HEK293 (cell line): ENCODE data around the gene AK9.

Source experiments
- HOXC10 ChIP-seq: sonication (generic); formaldehyde crosslinking; IDR thresholded peaks from 2 replicates; pipeline ENCODE4 v1.8.1; 2023; ENCODE audit warnings: mild to moderate bottlenecking, missing genetic modification reagents
- HOXD13 ChIP-seq: sonication (generic); formaldehyde crosslinking; IDR thresholded peaks from 2 replicates; pipeline ENCODE4 v1.8.0; 2022; ENCODE audit warnings: missing genetic modification reagents, borderline replicate concordance
- INSM2 ChIP-seq: fragments of 450-650 bp; formaldehyde crosslinking; IDR thresholded peaks from 2 replicates; pipeline ENCODE4 v1.5.1; 2016; ENCODE audit warnings: missing biosample characterization, missing genetic modification characterization
- KLF1 ChIP-seq: fragments of 450-650 bp; formaldehyde crosslinking; IDR thresholded peaks from 2 replicates; pipeline ENCODE4 v1.5.1; 2016; ENCODE audit warnings: missing biosample characterization, missing genetic modification characterization
- KLF10 ChIP-seq: fragments of 450-650 bp; IDR thresholded peaks from 2 replicates; pipeline ENCODE4 v1.5.1; 2018; ENCODE audit warnings: missing biosample characterization, mild to moderate bottlenecking, missing genetic modification characterization
- OSR2 ChIP-seq: fragments of 450-650 bp; formaldehyde crosslinking; IDR thresholded peaks from 2 replicates; pipeline ENCODE4 v1.5.1; 2016; ENCODE audit warnings: missing biosample characterization, missing genetic modification characterization
- PRDM6 ChIP-seq: fragments of 450-650 bp; formaldehyde crosslinking; IDR thresholded peaks from 2 replicates; pipeline ENCODE4 v1.5.1; 2017; ENCODE audit warnings: missing biosample characterization, missing genetic modification characterization
- REST ChIP-seq: fragments of 450-650 bp; formaldehyde crosslinking; IDR thresholded peaks from 2 replicates; pipeline ENCODE4 v1.5.1; 2016; ENCODE audit warnings: missing biosample characterization, missing genetic modification characterization
- SETDB1 ChIP-seq: IDR thresholded peaks from one replicate; pipeline ENCODE4 v1.6.1; 2017; ENCODE audit warnings: mild to moderate bottlenecking, low read length, moderate library complexity, mixed read lengths; ENCODE audit not compliant: insufficient read length
- ZBTB8A ChIP-seq: fragments of 450-650 bp; formaldehyde crosslinking; IDR thresholded peaks from 2 replicates; pipeline ENCODE4 v1.5.1; 2016; ENCODE audit warnings: missing biosample characterization, missing genetic modification characterization
- ZFP41 ChIP-seq: fragments of 450-650 bp; formaldehyde crosslinking; IDR thresholded peaks from 2 replicates; pipeline ENCODE4 v1.5.1; 2016; ENCODE audit warnings: missing biosample characterization, missing genetic modification characterization, borderline replicate concordance
- ZNF132 ChIP-seq: fragments of 450-650 bp; formaldehyde crosslinking; IDR thresholded peaks from 2 replicates; pipeline ENCODE4 v1.5.1; 2017; ENCODE audit warnings: missing biosample characterization, missing genetic modification characterization, borderline replicate concordance
- ZNF24 ChIP-seq: fragments of 450-650 bp; formaldehyde crosslinking; IDR thresholded peaks from 2 replicates; pipeline ENCODE4 v1.5.1; 2016; ENCODE audit warnings: missing biosample characterization, missing genetic modification characterization
- ZNF391 ChIP-seq: fragments of 450-650 bp; formaldehyde crosslinking; IDR thresholded peaks from 2 replicates; pipeline ENCODE4 v1.5.1; 2016; ENCODE audit warnings: low read depth, missing biosample characterization, missing genetic modification characterization, borderline replicate concordance
- ZNF416 ChIP-seq: fragments of 450-650 bp; formaldehyde crosslinking; IDR thresholded peaks from 2 replicates; pipeline ENCODE4 v1.5.1; 2016; ENCODE audit warnings: missing biosample characterization, missing genetic modification characterization
- ZNF423 ChIP-seq: fragments of 450-650 bp; formaldehyde crosslinking; IDR thresholded peaks from 2 replicates; pipeline ENCODE4 v1.5.1; 2016; ENCODE audit warnings: missing biosample characterization, missing genetic modification characterization
- ZNF518A ChIP-seq: fragments of 450-650 bp; formaldehyde crosslinking; conservative IDR thresholded peaks from 2 replicates; pipeline ENCODE4 v1.5.1; 2016; ENCODE audit warnings: low read depth, missing biosample characterization, missing genetic modification characterization
- ZNF626 ChIP-seq: fragments of 450-650 bp; sonication (Bioruptor Pico); formaldehyde crosslinking; IDR thresholded peaks from 2 replicates; pipeline ENCODE4 v1.5.1; 2018; ENCODE audit warnings: missing biosample characterization, missing genetic modification characterization, inconsistent platforms
- ZNF692 ChIP-seq: fragments of 450-650 bp; formaldehyde crosslinking; IDR thresholded peaks from 2 replicates; pipeline ENCODE4 v1.5.1; 2016; ENCODE audit warnings: missing biosample characterization, missing genetic modification characterization
- ZNF701 ChIP-seq: fragments of 450-650 bp; formaldehyde crosslinking; IDR thresholded peaks from 2 replicates; pipeline ENCODE4 v1.5.1; 2016; ENCODE audit warnings: missing biosample characterization, missing genetic modification characterization
- ZNF768 ChIP-seq: fragments of 450-650 bp; formaldehyde crosslinking; IDR thresholded peaks from 2 replicates; pipeline ENCODE4 v1.5.1; 2018; ENCODE audit warnings: missing biosample characterization, mild to moderate bottlenecking, missing genetic modification characterization
- ZNF785 ChIP-seq: fragments of 450-650 bp; formaldehyde crosslinking; IDR thresholded peaks from 2 replicates; pipeline ENCODE4 v1.5.1; 2016; ENCODE audit warnings: missing biosample characterization, missing genetic modification characterization
- ZSCAN4 ChIP-seq: fragments of 450-650 bp; formaldehyde crosslinking; IDR thresholded peaks from 2 replicates; pipeline ENCODE4 v1.5.1; 2017; ENCODE audit warnings: missing biosample characterization, missing genetic modification characterization
- ZXDB ChIP-seq: fragments of 450-650 bp; formaldehyde crosslinking; IDR thresholded peaks from 2 replicates; pipeline ENCODE4 v1.5.1; 2016; ENCODE audit warnings: missing biosample characterization, missing genetic modification characterization

Gene AK9

GRCh38 chr6:109482905-109483734, 207.9 kb downstream of the AK9 start, which contains the start of gene ZBTB24 (continued):
- TF ChIP-seq INSM2 (tag by site-specific recombination) (peak; percentile 8; the same call in 1 of the 2 replicates), OSR2 (tag by site-specific recombination) (no peak; the same call in 1 of the 2 replicates), ZNF416 (no peak), ZNF785 (tag by site-specific recombination) (no peak), ZNF132 (tag by site-specific recombination) (no peak), PRDM6 (tag by site-specific recombination) (no peak), ZNF423 (tag by site-specific recombination) (no peak), ZNF768 (tag by site-specific recombination) (no peak), SETDB1 (no peak), ZNF391 (tag by site-specific recombination) (no peak), ZNF518A (no peak), ZNF24 (tag by site-specific recombination) (no peak), HOXC10 (no peak), ZNF701 (tag by site-specific recombination) (no peak), ZSCAN4 (tag by site-specific recombination) (no peak), ZNF626 (tag by site-specific recombination) (0 out of 2 replicates have a peak, but pooled peaks have one; percentile 34), KLF10 (tag by site-specific recombination) (0 out of 2 replicates have a peak, but pooled peaks have one; percentile 36), HOXD13 (CRISPR knock-in tag) (no peak), ZNF692 (0 out of 2 replicates have a peak, but pooled peaks have one; percentile 35), ZBTB8A (tag by site-specific recombination) (peak; percentile 14; the same call in 1 of the 2 replicates), KLF1 (peak; percentile 42; the same call in 1 of the 2 replicates), ZFP41 (no peak), ZXDB (tag by site-specific recombination) (0 out of 2 replicates have a peak, but pooled peaks have one; percentile 14), REST (tag by site-specific recombination) (no peak)
